DND-41 (cell line): Measurements from ENCODE around the gene PSG4.
"Not testable (repeated sequence)": the region's sequence is repeated elsewhere in the genome, so short reads cannot be mapped to it uniquely, and the experiment has no call there.

Experiments used
- ATAC-seq: fragments of 200-7000 bp; cut with Tn5 transposase; 3 replicates; pipeline ENCODE4 v1.9.1; 2021; ENCODE audit warnings: low read depth; ENCODE audit not compliant: insufficient read depth
- DNase-seq: peaks from one replicate; pipeline ENCODE4 v3.0.0-alpha.2; 2020
- H2AFZ ChIP-seq: 2 replicates; pipeline ENCODE4 v1.6.0; 2012; ENCODE audit warnings: low read depth, low read length
- H3K27ac ChIP-seq: 2 replicates; pipeline ENCODE4 v1.5.1; 2012; ENCODE audit warnings: low read length, inconsistent platforms
- H3K27me3 ChIP-seq: fragments of 200-600 bp; sonication (generic); 2 replicates; pipeline ENCODE4 v1.6.0; 2012; ENCODE audit warnings: low read length, mild to moderate bottlenecking, inconsistent platforms; ENCODE audit not compliant: insufficient read depth, poor library complexity
- H3K36me3 ChIP-seq: 2 replicates; pipeline ENCODE4 v1.5.1; 2012; ENCODE audit warnings: low read length, inconsistent platforms; ENCODE audit not compliant: insufficient read depth
- H3K4me1 ChIP-seq: 2 replicates; pipeline ENCODE4 v1.5.1; 2012; ENCODE audit warnings: mild to moderate bottlenecking, low read length; ENCODE audit not compliant: insufficient read depth
- H3K4me2 ChIP-seq: 2 replicates; pipeline ENCODE4 v1.6.0; 2012; ENCODE audit warnings: mild to moderate bottlenecking, moderate library complexity, low read length, inconsistent platforms; ENCODE audit not compliant: insufficient read depth
- H3K4me3 ChIP-seq, 2 experiments: fragments of 200-600 bp in 1 of 2; shearing (Covaris generic) in 1 of 2; 2 replicates each; pipeline ENCODE4 v1.5.1; 2012 to 2016; ENCODE audit warnings: inconsistent platforms in 2 of 2, low read length in 2 of 2, mild to moderate bottlenecking in 2 of 2, low read depth in 1 of 2, moderate library complexity in 1 of 2
- H3K79me2 ChIP-seq: 2 replicates; pipeline ENCODE4 v1.6.0; 2012; ENCODE audit warnings: low read length, inconsistent platforms; ENCODE audit not compliant: insufficient read depth
- H3K9ac ChIP-seq: 2 replicates; pipeline ENCODE4 v1.6.0; 2012; ENCODE audit warnings: low read depth, mild to moderate bottlenecking, inconsistent platforms, low read length, moderate library complexity
- H3K9me3 ChIP-seq: 2 replicates; pipeline ENCODE4 v1.5.1; 2012; ENCODE audit warnings: low read length, moderate library complexity, mild to moderate bottlenecking, inconsistent platforms; ENCODE audit not compliant: insufficient read depth, severe bottlenecking
- H4K20me1 ChIP-seq: 2 replicates; pipeline ENCODE4 v1.6.0; 2012; ENCODE audit warnings: low read length; ENCODE audit not compliant: insufficient read depth
- CTCF ChIP-seq: IDR thresholded peaks from 2 replicates; pipeline ENCODE4 v1.5.1; 2012; ENCODE audit warnings: borderline replicate concordance, low read length, moderate library complexity, mild to moderate bottlenecking; ENCODE audit not compliant: poor library complexity, severe bottlenecking; ENCODE audit errors: extremely low read depth
- EZH2 ChIP-seq: IDR thresholded peaks from 3 replicates; pipeline ENCODE4 v1.6.1; 2012; ENCODE audit warnings: borderline replicate concordance, low read depth, mild to moderate bottlenecking, moderate library complexity, low read length, inconsistent platforms; ENCODE audit not compliant: severe bottlenecking

The PSG4 gene

GRCh38 chr19:43152214-43152613 lies 53.2 kb downstream of the PSG4 start:
- no peaks in the 10 kb centered on the region for H3K9me3 ChIP-seq
- H3K4me2 ChIP-seq = no peak overlapping the region
- H3K36me3 ChIP-seq = no peaks in the 10 kb centered on the region
- TF ChIP-seq CTCF (no peak), EZH2 (no peak)
- no peak overlapping the region for H2AFZ ChIP-seq
- no peak for DNase-seq
- no peaks in the 10 kb centered on the region for H3K79me2 ChIP-seq
- ATAC-seq = no peak
- no peaks in the 10 kb centered on the region for H4K20me1 ChIP-seq
- no peaks in the 10 kb centered on the region for H3K4me1 ChIP-seq
- H3K27me3 ChIP-seq = no peaks in the 10 kb centered on the region
- no peak overlapping the region for H3K9ac ChIP-seq
- H3K27ac ChIP-seq = no peak overlapping the region
- no peak overlapping the region for H3K4me3 ChIP-seq

- H3K9me3 ChIP-seq, H2AFZ ChIP-seq, H3K4me2 ChIP-seq, H3K36me3 ChIP-seq, H3K9ac ChIP-seq, H3K4me1 ChIP-seq, ATAC-seq, H3K27ac ChIP-seq, H3K79me2 ChIP-seq, H3K4me3 ChIP-seq, DNase-seq, H4K20me1 ChIP-seq, H3K27me3 ChIP-seq: not testable (repeated sequence)
Observed at GRCh38 chr19:43149788-43150187, 55.6 kb downstream of the PSG4 start.

GRCh38 chr19:43148233-43148632 lies 57.2 kb downstream of the PSG4 start:
- no peak overlapping the region for H3K4me2 ChIP-seq
- no peaks in the 10 kb centered on the region for H3K27me3 ChIP-seq
- no peaks in the 10 kb centered on the region for H3K9me3 ChIP-seq
- DNase-seq = no peak
- no peaks in the 10 kb centered on the region for H3K36me3 ChIP-seq
- H3K79me2 ChIP-seq = no peaks in the 10 kb centered on the region
- TF ChIP-seq CTCF (no peak), EZH2 (no peak)
- H4K20me1 ChIP-seq = no peaks in the 10 kb centered on the region
- no peak overlapping the region for H3K27ac ChIP-seq
- ATAC-seq = no peak
- H3K4me1 ChIP-seq = no peaks in the 10 kb centered on the region
- H2AFZ ChIP-seq = no peak overlapping the region
- no peak overlapping the region for H3K4me3 ChIP-seq
- no peak overlapping the region for H3K9ac ChIP-seq
